Left forelimb (tissue), 1 donor: ENCODE measurements around the gene TFAP2E.

Experiments
- DNase-seq: peaks from one replicate; pipeline ENCODE4 v3.0.0-alpha.2; 2018; ENCODE audit warnings: low spot score

TFAP2E gene

DNA sequence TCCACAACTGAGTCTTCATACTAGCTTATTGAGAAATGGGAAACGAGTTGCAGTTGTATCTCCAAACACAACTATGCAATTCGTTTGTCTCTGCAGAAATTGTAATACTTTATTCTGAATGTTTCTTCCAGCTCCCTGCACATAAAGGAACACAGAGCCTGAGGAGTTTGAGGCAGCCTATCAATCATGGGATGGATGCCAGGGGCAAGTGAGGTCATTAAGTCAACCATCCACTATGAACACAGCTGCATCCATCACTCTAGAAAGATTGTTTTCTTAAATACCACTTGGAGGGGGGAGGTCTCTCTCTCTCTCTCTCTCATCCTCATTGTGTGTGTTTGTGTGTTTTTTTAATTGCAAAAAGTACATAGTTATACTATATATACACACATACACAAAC is 71.1 kb downstream of the TFAP2E start:
- DNase-seq = no peak
